CD4-positive, alpha-beta T cell treated with Interleukin-6 for 4 hours (primary cell): ENCODE data around the gene FFAR4.
"Not testable (repeated sequence)": the region's sequence is repeated elsewhere in the genome, so short reads cannot be mapped to it uniquely, and the experiment has no call there.

Source experiments
- DNase-seq: peaks from one replicate; pipeline ENCODE4 v3.0.0-alpha.2; 2020; ENCODE audit warnings: mixed read lengths

FFAR4 gene

DNA sequence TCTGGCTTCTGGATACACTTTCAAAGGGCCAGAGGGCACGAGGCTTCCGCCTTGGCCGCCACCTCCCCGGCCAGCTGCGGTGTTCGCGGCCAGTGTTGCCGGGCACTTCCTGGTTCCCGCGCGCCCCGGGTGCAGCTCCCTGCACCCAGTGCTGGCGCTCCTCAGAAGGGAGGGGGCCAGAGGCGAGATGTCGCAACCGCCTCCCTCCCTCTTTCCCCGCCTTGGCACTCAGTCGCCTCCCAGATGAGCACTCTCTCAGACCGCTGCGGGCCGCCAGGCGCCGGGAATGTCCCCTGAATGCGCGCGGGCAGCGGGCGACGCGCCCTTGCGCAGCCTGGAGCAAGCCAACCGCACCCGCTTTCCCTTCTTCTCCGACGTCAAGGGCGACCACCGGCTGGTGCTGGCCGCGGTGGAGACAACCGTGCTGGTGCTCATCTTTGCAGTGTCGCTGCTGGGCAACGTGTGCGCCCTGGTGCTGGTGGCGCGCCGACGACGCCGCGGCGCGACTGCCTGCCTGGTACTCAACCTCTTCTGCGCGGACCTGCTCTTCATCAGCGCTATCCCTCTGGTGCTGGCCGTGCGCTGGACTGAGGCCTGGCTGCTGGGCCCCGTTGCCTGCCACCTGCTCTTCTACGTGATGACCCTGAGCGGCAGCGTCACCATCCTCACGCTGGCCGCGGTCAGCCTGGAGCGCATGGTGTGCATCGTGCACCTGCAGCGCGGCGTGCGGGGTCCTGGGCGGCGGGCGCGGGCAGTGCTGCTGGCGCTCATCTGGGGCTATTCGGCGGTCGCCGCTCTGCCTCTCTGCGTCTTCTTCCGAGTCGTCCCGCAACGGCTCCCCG, at the start of gene FFAR4:
TSS of gene FFAR4 (plus strand) at position 231 of the 842 bp plus-strand sequence. CDS start at position 287, 56 bp downstream.
- no peak for DNase-seq

DNA sequence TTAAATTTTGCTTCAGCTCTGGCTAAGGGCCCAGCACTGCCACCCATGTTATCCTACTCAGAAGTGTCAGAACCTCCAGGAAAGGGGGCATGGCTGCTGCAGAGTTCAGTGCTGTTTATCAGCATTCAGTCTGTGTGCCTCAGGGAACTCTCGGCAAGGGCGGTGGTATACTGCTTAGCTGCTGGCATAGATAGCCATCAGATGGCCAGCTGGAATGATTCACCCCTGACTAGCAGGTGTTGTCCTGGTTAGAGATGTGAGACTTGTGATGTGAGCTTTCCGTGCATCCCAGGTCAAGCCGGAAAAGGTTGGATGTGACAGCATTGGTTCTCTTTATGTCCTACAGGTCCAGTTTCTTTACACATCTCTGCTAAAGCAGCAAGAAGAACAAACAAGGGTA, 47.9 kb upstream of the FFAR4 start:
- no peak for DNase-seq

DNA sequence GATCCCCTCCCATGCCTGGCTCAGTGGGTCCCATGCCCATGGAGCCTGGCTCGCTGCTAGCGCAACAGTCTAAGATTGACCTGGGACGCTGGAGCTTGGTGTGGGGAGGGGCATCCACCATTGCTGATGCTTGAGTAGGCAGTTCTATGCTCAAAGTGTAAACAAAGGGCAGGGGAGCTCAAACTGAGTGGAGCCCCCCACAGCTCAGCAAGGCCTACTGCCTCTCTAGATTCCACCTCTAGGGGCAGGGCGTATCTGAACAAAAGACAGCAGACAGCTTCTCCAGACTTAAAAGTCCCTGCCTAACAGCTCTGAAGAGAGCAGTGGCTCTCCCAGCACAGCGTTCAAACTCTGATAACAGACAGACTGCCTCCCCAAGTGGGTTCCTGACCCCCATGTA, 31.2 kb upstream of the FFAR4 start:
- no peak for DNase-seq

DNA sequence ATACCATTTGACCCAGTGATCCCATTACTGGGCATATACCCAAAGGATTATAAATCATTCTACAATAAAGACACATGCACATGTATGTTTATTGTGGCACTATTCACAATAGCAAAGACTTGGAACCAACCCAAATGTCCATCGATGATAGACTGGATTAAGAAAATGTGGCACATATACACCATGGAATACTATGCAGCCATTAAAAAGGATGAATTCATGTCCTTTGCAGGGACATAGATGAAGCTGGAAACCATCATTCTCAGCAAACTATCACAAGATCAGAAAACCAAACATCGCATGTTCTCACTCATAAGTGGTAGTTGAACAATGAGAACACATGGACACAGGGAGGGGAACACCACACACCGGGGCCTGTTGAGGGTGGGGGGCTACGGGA, 25.6 kb upstream of the FFAR4 start:
- DNase-seq: not testable (repeated sequence)

DNA sequence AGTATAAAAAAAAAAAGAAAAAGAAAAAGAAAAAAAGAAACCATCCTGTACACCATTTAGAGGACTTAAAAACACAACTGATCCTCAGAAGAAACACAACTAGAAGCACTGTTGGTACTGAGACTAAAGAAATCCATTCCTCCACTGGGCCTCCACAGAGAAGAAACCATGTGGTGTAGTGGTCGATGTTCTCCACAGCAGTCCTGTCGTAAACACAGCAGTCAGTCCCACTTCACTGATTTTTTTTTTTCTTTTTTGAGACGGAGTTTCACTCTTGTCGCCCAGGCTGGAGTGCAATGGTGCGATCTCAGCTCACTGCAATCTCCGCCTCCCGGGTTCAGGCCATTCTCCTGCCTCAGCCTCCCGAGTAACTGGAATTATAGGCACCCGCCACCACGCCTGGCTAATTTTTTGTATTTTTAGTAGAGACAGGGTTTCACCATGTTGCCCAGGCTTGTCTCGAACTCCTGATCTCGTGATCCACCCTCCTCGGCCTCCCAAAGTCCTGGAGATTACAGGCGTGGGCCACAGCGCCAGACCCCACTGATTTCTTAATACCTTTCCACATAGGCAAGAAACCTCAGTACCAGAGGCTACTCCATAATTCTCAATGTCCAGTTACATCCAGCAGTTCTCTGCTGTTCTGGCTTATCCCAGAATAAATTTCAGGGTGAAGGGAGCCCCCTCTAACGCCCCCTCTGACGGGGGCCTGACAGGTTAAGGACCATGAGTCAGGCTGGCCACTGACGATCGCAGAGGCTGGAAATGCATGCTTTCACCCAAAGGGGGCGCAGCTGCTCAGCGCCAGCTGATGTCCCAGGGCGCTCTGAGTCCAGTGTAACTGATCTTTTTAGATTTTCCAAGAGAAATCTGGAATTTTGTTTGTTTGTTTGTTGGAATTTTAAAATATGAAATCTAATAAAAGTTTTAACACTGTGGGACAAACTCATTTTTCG, 24.8 kb upstream of the FFAR4 start:
- peak; percentile 19 for DNase-seq

DNA sequence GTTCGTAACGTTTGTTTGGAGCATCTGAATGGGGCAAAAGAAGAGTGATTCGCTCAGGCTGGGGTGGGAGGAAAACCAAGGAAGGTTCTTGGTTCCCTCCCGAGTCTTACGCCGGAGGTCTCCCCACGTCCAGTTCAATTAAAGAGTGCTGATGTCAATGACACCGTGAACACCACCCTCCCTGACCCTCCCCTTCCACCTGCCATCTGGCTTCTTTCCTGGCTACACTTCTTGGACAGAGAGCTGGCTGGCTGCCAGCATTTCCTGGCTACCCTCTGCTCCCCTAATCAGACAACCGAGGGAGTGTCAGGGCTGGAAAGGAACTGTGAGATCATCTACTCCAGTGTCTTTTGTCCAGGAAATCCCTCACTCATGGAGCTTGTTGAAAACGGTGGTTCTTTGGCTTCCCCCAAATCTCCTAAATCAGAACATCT, 24.1 kb upstream of the FFAR4 start:
- no peak for DNase-seq

DNA sequence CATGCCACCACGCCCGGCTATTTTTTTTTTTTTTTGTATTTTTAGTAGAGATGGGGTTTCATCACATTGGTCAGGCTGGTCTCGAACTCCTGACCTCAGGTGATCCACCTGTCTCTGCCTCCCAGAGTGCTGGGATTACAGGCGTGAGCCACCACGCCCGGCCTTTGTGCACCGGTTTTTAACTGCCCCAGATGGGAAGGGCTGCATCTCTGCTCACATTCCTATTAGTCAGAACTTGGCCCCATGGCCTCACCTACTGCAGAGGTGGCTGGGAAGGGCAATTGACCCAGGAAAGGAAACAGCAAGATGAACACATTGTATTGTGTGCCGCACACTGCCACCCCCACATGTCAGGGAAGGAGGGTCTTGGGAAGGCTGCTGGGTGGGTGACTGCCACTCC, 19.5 kb upstream of the FFAR4 start:
- DNase-seq: not testable (repeated sequence)

DNA sequence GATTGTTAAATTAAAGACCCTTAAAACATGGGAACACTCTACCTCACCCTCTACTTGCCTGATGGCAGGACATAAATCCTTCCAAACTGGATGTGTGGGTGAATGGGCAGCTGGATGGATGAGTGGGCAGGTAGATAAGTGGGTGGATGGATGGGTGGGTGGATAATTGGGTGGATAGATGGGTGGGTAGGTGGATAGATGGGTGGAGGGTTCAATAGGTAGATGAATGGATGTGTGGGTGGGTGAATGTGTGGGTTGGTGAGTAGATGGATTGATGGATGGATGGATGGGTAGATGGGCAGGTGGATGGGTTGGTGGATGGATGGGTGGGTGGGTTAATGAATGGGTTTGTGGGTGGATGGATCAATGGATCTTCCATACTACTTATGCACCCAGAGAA, 18.9 kb upstream of the FFAR4 start:
- DNase-seq: no peak

DNA sequence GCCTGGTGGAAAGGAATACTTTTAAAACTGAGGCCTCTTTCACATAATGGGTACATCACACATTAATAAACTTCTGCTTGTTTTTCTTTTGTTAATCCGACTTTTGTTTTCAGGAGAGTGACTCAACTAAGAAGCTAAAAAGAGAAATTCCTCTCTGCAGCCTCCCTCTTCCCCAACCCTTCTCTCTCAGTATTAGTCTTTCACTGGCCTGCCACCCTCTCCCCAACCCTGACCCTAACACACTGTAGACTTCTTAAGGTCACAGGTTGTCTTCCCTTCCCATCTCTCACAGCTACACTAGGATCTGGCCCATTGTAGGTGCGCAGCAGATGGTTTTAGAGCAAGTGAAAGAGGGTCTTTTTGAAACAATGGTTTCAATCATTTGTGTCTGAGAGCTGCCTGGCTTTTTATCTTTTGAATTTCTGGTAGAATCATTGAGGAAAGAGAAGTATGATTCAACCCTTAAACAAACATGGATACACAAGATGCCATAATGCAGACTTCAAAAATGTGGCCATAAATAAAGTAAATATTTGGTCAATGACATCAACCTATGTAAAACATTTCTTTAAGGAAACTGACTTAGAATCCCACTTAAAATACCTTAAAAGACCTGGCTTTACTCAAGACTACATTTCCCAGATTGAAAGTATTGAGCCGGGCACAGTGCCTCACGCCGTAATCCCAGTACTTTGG, 17.9 kb upstream of the FFAR4 start:
- DNase-seq: no peak

DNA sequence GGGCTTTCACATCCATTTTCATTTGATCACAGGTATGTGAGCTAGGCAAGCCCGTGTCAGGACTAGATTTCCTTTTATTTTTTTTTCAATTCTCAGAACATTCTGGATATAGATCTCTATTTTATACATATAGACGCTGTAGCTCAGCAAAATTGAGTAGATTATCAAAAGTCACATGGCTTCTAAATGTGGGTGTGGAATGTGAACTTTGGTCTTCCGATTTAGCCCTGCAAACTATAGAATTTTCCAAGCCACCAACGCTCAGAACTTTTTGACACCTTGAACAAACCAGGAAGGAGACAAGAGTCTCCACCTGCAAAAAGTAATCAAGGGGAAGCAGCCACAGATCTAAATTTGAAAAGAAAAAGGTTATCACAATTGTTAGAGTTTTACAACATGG, 15.9 kb upstream of the FFAR4 start:
- DNase-seq: no peak

DNA sequence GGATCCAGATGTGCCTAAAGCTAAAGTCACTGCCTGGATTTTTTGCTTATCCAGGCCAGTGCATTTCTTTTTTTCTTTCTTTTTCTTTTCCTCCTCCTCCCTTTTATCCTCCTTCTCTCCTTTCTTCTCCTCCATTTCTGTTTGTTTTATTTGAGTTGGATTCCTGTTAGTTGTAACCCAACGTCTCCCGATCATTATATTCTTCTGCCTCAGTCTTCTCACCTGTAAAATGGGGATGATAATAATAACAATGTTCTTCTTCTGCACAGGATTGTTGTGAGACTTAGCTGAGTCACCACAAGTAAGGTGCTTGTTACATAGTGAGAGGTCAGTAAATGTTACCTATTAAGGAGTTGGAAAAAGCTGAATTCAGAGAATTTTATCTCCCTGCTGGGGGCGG, 13.7 kb upstream of the FFAR4 start:
- DNase-seq: no peak

DNA sequence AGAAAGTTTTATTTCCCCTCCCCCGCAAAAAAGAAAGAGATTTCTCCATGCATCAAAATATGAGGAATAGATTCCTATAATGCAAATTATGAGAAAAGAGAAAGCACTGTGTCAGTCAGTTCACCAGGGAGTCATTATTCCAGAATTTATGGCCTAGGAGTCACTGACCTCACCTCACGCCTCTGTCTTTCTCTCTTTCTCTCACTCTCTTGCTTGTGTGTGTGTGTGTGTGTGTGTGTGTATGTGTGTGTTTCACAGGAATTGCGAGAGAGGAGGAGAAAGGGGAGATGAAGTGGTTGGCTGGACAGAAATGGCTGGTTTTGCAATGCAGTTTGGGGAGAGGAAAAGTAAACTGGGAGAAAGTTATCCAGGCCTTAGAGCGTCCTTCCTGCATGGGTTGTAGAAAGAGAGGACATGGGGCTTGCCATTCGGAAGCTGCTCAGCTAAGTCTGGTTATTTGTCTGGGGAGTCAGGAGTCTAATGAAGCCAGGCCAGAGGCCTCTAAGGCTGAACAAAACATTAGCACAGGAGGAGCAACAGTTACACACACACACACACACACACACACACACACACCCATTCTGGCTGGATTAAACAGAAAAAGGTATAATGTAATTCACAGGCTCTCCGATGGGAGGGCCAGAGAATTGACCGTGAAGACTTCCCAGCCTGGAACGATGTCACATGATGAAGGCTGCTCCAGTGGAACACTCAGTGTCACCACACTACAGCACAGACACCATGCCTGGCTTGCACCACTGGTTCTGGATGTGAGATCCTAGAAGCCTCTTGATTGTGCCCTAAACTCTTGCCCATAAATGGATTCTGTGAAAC, 12.8 kb upstream of the FFAR4 start:
- no peak for DNase-seq

DNA sequence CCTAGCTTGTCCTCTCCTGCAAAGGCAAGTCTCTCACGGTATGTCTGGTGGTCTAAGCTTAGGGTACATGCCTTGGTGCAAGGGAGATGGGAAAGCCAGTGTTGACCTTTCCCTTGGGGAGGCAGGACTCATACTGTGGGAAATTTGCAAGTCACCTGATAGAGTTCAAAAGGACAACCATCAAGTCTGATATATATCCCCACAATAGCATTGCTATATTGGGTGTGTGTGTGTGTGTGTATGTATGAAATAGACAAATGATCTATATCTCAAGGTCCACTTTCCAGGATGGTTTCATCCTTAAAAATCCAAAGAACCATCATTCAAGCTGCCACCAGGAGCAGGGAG, 12.2 kb upstream of the FFAR4 start:
- no peak for DNase-seq

DNA sequence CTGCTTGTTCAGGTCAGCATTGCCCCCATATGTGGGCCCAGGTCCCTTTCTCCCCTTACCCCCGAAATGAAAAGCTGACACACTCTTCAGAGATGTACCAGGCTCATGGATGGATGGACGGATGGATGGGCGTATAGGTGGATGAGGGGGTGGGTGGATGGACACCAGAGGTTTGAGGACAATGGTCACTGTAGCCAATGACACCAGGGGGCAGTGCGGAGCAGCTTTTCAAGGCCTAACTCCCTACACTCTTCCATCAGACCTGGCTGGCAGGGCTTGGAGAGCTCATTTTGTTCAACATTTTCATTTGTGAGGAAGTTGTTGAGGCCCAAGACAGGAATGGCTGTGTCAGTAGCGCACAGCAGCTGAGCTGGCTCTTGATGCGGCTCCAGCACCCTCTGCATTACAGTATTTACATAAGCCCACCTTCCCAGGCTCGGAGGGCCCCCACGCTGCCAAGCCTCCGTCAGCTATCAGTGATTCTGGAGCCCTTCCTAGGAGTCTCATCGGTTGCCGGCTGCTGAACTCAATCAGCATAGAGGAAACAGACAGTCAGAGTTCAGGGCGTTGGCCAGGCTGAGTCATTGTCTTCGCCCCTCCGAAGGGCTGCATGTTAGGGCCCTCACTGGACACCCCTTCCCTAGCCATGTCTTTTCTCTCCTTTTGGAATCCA, 11.6 kb upstream of the FFAR4 start:
- DNase-seq: peak; percentile 36

DNA sequence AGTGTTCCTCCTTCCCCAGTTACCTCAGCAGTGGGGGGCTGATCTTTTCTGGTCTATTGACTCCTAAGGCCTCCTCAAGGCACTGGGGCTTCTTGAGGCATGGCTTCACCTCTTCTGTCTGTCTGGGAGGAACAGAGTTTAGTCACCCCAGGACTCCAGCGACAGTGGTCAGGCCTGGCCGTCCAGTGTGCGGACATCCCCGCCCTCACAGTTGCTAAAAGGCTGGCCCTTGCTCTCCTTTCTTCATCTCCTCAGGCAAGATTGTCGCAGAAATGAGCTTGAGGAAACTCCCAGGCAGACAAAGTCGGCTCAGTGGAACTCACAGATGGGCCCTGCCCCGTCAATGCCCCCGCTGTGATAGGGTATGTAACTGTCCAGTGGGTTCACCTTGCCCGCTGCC, 7.0 kb upstream of the FFAR4 start:
- DNase-seq: no peak

DNA sequence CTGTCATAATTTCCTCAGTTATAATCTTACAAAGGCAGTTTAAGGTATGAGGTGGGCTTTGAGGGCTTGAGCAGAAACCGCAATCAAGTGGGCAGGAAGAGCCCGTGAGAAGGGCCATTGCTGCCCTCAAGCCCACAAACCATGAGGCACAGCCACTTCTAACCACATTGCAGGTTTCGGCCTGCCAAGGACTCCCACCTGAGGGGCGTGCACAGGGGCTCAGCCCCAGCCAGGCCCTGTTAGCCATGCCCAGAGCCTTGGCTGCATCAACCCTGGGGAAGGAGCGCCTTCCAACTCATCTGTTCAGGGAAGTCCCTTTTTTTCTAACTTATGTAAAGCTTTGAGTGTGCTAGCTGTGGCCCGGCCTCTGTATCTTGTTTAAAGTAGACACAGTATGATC, 5.9 kb upstream of the FFAR4 start:
- no peak for DNase-seq

DNA sequence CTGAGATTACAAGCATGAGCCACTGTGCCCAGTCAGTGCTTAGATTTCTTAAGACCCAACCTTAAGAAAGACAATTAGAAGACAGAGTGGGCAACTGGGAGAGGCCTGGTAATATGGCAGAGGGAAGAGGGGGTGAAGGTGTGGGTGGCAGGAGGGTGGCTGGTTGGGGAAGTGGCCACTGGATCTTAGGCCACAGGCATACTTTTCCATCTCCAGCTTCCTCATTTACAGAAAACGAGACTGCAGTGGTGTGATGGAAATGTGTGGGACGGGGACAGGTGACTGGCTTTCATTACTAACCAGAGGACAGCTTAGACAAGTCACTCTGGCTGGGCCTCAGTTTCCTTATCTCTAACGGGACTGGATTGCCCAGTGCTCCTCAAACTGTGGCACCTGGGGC, 1.0 kb upstream of the FFAR4 start:
- DNase-seq: no peak

DNA sequence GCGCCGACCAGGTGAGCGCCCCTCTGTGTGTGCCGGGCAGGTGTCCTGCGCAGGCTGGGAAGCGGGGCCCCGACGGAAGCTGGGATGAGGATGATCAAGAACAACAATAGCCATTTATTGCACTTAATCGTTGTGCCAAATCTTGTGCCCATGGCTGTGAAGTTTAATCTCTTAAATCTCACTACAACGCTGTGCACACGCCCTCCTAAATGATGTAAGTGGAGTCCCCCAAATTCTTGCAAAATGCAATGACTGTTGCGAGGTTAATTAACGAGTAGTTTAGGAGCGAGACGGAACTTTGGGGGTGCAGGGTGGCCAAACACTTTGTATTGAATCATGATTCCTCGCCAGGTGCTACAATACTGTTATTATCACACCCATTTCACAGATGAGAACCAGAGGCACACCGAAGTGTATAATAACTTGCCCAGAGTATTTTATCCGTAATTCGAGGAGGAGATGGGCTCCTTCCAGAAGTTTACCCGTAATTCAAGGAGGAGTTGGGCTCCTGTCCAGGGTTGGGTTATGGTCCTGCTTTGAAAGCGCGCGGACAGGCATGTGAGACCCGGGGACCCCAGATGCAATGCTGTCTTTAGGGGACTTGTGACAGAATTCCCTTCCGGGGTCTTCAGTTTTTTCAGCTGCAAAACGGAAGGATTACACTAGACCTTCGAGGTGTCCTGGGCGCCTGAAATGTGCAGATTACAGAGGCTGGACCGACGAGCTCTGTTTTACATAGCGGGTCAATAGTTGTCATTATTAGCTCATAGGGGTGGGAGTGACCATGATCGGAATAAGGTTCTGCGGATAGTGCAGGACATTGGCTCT, 1.0 kb downstream of the FFAR4 start:
- DNase-seq: no peak

DNA sequence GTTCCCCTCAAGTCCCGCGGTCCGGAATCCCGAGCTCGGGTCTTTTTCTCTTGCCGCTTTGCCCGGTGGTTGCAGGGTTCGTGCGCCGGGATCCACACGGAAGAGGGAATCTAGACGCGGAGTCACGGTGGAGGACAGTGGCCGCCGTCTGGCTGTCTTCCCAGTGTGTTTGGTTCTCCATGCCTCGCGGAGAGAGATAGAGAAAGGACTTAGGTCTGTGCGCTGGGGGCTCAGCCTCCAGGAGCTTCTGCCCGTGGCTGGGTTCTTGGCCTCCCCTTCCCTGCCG, 1.6 kb downstream of the FFAR4 start:
- DNase-seq: no peak

DNA sequence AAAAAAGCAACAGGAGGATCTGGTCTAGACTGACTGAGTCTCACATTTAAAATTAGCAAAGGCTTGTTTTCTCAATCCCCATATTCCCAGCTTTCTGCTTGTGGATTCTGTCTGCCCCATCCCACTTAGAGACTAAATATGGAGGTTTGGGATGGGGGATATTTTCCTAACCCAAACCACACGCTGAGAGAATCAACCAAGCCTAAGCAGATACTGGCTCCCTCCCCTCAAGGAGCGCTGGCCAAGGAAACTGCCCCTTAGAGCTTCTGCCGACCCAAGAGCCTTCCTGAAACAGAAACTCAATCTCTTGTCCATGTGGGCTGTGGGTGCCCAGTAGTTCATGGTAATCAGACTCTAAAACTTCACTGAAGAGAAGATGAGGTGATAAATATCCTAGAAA, 3.9 kb downstream of the FFAR4 start:
- no peak for DNase-seq

DNA sequence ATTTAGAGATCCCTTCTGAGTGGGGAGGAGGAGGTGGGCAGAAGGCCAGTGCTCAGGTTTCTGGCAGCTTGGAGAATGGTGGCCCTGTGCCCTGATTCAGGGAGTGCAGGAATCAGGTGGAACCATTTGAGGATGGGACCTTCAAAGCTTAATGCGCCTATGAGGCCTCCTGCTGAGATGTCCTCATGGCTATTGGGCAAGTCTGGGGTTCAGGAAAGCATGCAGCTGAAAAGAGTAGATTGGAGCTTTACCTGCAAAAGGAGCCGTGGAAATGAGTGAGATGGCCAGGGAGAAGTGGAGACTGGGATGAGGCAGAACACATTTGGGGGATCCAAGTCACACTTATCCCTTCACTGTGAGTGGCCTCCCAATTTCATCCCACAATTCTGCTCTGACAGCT, 6.1 kb downstream of the FFAR4 start:
- DNase-seq: no peak
